Type B pancreatic cell (in vitro differentiated cells): ENCODE measurements around the gene KIAA0232. TPM values are rescaled to one million over a fixed set of nuclear protein-coding genes. Genes with fewer than 3 reads are reported as not detected.

Source experiments
- DNase-seq: peaks from one replicate; pipeline ENCODE4 v3.0.0; 2021; ENCODE audit warnings: mixed read lengths; ENCODE audit not compliant: unreplicated experiment; ENCODE audit errors: extremely low spot score
- H3K27ac Mint-ChIP-seq: 2 replicates; pipeline ENCODE4 v1.8.0; 2021; ENCODE audit warnings: mild to moderate bottlenecking, mixed read lengths
- H3K27me3 Mint-ChIP-seq: 2 replicates; pipeline ENCODE4 v1.8.0; 2021; ENCODE audit warnings: mixed read lengths
- H3K36me3 Mint-ChIP-seq: 2 replicates; pipeline ENCODE4 v1.8.0; 2021; ENCODE audit warnings: mixed read lengths
- H3K4me1 Mint-ChIP-seq: one replicate; pipeline ENCODE4 v1.8.0; 2021; ENCODE audit warnings: mixed read lengths; ENCODE audit not compliant: unreplicated experiment
- H3K4me3 Mint-ChIP-seq: 2 replicates; pipeline ENCODE4 v1.8.0; 2021; ENCODE audit warnings: mild to moderate bottlenecking, mixed read lengths
- H3K9me3 Mint-ChIP-seq: 2 replicates; pipeline ENCODE4 v1.8.0; 2021; ENCODE audit warnings: mixed read lengths
- long read RNA-seq: library from polyadenylated mRNA; unstranded; transcript quantifications from one replicate; pipeline ENCODE4 v2.0.0, GENCODE V29; 2020
- total RNA-seq: library from RNA; stranded (reverse); gene quantifications from 2 replicates; pipeline ENCODE4 v1.2.1, GENCODE V29; 2021; ENCODE audit warnings: low replicate concordance
- TF ChIP-seq, protein P1 (sequence below): fragments of 200-600 bp; sonication (generic); conservative IDR thresholded peaks from 2 replicates; pipeline ENCODE4 v1.5.0; 2021; ENCODE audit warnings: antibody characterized with exemption, mild to moderate bottlenecking

KIAA0232 gene, protein sequence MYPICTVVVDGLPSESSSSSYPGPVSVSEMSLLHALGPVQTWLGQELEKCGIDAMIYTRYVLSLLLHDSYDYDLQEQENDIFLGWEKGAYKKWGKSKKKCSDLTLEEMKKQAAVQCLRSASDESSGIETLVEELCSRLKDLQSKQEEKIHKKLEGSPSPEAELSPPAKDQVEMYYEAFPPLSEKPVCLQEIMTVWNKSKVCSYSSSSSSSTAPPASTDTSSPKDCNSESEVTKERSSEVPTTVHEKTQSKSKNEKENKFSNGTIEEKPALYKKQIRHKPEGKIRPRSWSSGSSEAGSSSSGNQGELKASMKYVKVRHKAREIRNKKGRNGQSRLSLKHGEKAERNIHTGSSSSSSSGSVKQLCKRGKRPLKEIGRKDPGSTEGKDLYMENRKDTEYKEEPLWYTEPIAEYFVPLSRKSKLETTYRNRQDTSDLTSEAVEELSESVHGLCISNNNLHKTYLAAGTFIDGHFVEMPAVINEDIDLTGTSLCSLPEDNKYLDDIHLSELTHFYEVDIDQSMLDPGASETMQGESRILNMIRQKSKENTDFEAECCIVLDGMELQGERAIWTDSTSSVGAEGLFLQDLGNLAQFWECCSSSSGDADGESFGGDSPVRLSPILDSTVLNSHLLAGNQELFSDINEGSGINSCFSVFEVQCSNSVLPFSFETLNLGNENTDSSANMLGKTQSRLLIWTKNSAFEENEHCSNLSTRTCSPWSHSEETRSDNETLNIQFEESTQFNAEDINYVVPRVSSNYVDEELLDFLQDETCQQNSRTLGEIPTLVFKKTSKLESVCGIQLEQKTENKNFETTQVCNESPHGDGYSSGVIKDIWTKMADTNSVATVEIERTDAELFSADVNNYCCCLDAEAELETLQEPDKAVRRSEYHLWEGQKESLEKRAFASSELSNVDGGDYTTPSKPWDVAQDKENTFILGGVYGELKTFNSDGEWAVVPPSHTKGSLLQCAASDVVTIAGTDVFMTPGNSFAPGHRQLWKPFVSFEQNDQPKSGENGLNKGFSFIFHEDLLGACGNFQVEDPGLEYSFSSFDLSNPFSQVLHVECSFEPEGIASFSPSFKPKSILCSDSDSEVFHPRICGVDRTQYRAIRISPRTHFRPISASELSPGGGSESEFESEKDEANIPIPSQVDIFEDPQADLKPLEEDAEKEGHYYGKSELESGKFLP (N-terminal part only)
- total RNA-seq, result 33.9 and 35.9 TPM in 2 replicates
- long read RNA-seq, partial matches to known transcripts, result 6 of 20 reads
- long read RNA-seq, other reads (novel, unspliced or antisense), result 14 of 20 reads

DNA sequence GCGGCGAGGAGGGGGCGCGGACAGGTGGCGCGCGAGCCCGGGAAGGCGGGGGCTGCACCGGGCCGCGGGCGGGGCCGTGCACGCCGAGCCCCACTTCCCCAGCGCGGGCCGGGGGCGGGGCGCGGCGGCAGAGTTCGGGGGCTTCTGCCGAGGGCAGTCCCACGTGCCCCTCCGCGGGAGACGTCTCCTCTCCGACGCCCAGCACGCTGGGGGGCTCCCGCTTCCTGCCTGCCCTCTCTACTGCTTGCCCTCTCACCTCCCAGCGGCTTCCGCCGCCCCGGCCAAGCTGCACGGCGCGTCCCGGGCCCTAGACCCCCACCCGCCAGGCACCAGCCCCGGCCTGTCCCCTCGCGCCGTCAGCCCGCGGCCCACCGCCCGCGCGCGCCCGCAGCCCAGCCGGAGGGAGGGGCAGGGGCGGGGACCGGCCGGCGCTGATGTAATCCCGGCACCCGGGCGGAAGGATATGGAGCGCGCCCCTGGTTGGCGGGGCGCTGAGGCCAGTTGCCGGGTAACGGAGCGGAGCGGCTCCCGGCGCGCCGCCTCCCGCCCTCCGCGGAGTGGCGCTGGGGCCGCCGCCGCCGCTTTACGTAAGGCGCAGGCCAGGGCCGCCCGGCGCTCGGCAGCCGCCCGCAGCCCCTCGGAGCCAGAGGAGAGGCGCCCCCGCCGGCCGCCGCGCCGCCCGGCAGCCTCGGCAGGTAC, at the start of gene KIAA0232:
Gene KIAA0232, plus strand, starts transcription at position 581 of the 699 bp plus-strand sequence. CDS start 41,727 bp downstream, outside the sequence.
- H3K4me3 Mint-ChIP-seq, result peak within 1 kb of the TSS; percentile 91
- peak within 1 kb of the TSS; percentile 52 for H3K27ac Mint-ChIP-seq
- TF ChIP-seq, protein P1, sequence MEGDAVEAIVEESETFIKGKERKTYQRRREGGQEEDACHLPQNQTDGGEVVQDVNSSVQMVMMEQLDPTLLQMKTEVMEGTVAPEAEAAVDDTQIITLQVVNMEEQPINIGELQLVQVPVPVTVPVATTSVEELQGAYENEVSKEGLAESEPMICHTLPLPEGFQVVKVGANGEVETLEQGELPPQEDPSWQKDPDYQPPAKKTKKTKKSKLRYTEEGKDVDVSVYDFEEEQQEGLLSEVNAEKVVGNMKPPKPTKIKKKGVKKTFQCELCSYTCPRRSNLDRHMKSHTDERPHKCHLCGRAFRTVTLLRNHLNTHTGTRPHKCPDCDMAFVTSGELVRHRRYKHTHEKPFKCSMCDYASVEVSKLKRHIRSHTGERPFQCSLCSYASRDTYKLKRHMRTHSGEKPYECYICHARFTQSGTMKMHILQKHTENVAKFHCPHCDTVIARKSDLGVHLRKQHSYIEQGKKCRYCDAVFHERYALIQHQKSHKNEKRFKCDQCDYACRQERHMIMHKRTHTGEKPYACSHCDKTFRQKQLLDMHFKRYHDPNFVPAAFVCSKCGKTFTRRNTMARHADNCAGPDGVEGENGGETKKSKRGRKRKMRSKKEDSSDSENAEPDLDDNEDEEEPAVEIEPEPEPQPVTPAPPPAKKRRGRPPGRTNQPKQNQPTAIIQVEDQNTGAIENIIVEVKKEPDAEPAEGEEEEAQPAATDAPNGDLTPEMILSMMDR, result no peak
- H3K9me3 Mint-ChIP-seq, result no peaks in the 10 kb centered on the region
- peaks cover 7% of the 10 kb centered on the region for H3K36me3 Mint-ChIP-seq
- H3K4me1 Mint-ChIP-seq, result peaks cover 30% of the 10 kb centered on the region
- peak; percentile 95 for DNase-seq
- H3K27me3 Mint-ChIP-seq, result peaks cover 30% of the 10 kb centered on the region

DNA sequence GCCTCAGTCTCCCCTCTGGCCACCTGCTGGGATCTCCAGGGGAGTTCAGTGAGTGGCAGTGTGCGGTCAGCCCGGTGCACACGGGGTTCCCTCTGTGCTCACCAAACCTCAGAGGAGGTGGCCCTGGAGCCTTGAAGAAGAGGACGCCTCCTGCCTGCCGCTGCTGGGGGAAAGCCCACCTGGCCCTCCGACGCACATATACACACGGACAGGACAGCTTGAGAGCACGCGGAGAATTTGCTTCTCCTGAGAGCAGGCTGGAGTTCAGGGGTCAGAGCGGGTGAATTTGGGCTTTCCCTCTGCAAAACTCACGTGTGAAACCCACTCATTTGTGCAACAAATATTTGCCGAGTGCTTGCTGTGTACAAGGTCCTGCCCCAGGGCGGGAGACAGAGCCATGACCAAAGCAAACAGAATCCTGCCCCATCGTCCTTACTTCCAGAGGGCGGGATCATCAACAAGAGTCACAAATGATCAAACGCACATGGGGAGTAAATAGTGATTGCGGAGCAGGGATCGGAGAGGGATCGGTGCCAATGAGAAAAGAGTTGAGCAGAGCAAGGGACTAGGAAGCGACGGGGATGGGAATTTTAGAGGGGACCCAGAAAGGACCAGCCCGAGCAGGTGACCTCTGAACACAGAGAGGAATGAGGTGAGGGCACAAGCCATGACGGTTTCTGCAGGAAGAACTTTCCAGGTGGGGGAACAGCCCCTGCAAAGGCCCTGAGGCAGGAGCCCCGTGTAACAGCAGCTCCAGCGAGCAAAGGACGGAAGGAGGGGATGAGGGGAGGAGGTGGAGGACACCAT, 49.0 kb upstream of the KIAA0232 start:
- no peak for DNase-seq
- H3K4me1 Mint-ChIP-seq, result peaks cover under 1% of the 10 kb centered on the region
- peaks cover 11% of the 10 kb centered on the region for H3K27me3 Mint-ChIP-seq
- no peaks in the 10 kb centered on the region for H3K9me3 Mint-ChIP-seq
- no peak overlapping the region for H3K4me3 Mint-ChIP-seq
- TF ChIP-seq, protein P1, result no peak
- peak overlapping the region; percentile 47 for H3K27ac Mint-ChIP-seq
- no peaks in the 10 kb centered on the region for H3K36me3 Mint-ChIP-seq

DNA sequence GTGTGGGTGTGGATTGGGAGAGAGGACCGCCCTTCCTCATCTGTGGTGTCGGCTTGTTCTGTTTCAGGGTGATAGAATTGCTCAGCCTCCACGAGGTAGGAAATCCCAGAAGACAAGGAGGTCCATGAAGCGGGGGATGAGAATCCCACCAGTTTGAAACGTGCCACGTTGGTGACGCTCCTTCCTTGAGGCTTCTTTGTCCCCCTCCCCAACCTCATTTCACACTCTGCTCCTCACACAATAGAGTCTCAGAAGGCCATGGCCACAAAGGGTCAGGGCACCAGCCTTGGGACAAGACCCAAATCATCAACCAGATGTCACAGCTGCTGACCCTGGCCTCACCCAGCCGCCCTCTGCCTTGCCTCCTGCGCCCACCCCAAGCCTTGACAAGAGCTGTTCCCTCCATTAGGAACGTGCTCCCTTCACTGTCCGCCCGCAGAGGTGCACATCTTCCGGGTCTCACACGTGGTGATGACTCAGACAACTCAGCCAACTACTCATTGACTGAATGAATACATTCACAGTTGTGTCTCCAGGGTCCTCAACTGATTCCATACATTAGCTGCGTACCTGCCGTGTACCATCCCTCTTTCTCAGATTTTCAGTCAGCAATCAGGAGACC, 48.3 kb upstream of the KIAA0232 start:
- TF ChIP-seq, protein P1, result no peak
- no peak for DNase-seq
- no peaks in the 10 kb centered on the region for H3K4me1 Mint-ChIP-seq
- H3K4me3 Mint-ChIP-seq, result no peak overlapping the region
- H3K27ac Mint-ChIP-seq, result peak overlapping the region; percentile 19
- no peaks in the 10 kb centered on the region for H3K36me3 Mint-ChIP-seq
- H3K9me3 Mint-ChIP-seq, result no peaks in the 10 kb centered on the region
- H3K27me3 Mint-ChIP-seq, result peaks cover 11% of the 10 kb centered on the region

DNA sequence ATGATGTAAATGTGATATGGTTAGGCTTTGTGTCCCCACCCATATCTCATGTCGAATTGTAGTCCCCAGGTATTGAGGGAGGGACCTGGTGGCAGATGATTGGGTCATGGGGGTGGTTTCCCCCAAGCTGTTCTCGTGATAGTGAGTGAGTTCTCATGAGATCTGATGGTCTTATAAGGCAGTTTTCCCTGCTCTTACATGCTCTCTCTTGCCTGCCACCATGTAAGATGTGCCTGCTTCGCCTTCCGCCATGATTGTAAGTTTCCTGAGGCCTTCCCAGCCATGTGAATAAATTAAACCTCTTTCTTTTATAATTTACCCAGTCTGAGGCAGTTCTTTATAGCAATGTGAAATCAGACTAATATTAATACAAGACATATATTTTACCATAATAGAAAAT, 42.6 kb upstream of the KIAA0232 start:
- TF ChIP-seq, protein P1, result no peak
- no peaks in the 10 kb centered on the region for H3K4me1 Mint-ChIP-seq
- no peaks in the 10 kb centered on the region for H3K36me3 Mint-ChIP-seq
- H3K9me3 Mint-ChIP-seq, result no peaks in the 10 kb centered on the region
- no peak overlapping the region for H3K27ac Mint-ChIP-seq
- DNase-seq, result no peak
- peaks cover 3% of the 10 kb centered on the region for H3K27me3 Mint-ChIP-seq
- H3K4me3 Mint-ChIP-seq, result no peak overlapping the region
